HG03045 (cell line): ENCODE results near the gene NKAIN2.

Experiments used
- ATAC-seq: cut with Tn5 transposase; IDR thresholded peaks from one replicate; pipeline ENCODE4 v1.9.1; 2021; ENCODE audit warnings: mild to moderate bottlenecking, moderate library complexity; ENCODE audit not compliant: unreplicated experiment

Gene NKAIN2

GRCh38 chr6:123806561-123806960 lies 2.9 kb downstream of the NKAIN2 start:
- no peak for ATAC-seq

GRCh38 chr6:123808556-123808955 lies 4.9 kb downstream of the NKAIN2 start:
- no peak for ATAC-seq

- ATAC-seq = no peak
Measured at GRCh38 chr6:123810214-123810613, 6.5 kb downstream of the NKAIN2 start.

- ATAC-seq = no peak
Measured at GRCh38 chr6:123810948-123811347, 7.3 kb downstream of the NKAIN2 start.

- no peak for ATAC-seq
Measured at GRCh38 chr6:123811378-123811777, 7.7 kb downstream of the NKAIN2 start.

- ATAC-seq = no peak
Measured at GRCh38 chr6:123812621-123813020, 9.0 kb downstream of the NKAIN2 start.

- ATAC-seq = no peak
Measured at GRCh38 chr6:123821112-123821511, 17.4 kb downstream of the NKAIN2 start.

GRCh38 chr6:123829302-123829953 lies 25.8 kb downstream of the NKAIN2 start:
- no peak for ATAC-seq

GRCh38 chr6:123830120-123830519 lies 26.5 kb downstream of the NKAIN2 start:
- no peak for ATAC-seq

GRCh38 chr6:123838505-123839234 lies 35.0 kb downstream of the NKAIN2 start:
- ATAC-seq = no peak

- ATAC-seq = no peak
Measured at GRCh38 chr6:123841067-123841896, 37.6 kb downstream of the NKAIN2 start.

- ATAC-seq = no peak
Measured at GRCh38 chr6:123844011-123844410, 40.3 kb downstream of the NKAIN2 start.

- no peak for ATAC-seq
Measured at GRCh38 chr6:123848347-123848746, 44.7 kb downstream of the NKAIN2 start.

GRCh38 chr6:123849406-123849805 lies 45.7 kb downstream of the NKAIN2 start:
- ATAC-seq = no peak

- no peak for ATAC-seq
Measured at GRCh38 chr6:123850555-123850954, 46.9 kb downstream of the NKAIN2 start.

- no peak for ATAC-seq
Measured at GRCh38 chr6:123854201-123854600, 50.5 kb downstream of the NKAIN2 start.

GRCh38 chr6:123855506-123855905 lies 51.8 kb downstream of the NKAIN2 start:
- no peak for ATAC-seq

- ATAC-seq = no peak
Measured at GRCh38 chr6:123859291-123859690, 55.6 kb downstream of the NKAIN2 start.

- ATAC-seq = no peak
Measured at GRCh38 chr6:123869334-123869733, 65.7 kb downstream of the NKAIN2 start.

GRCh38 chr6:123873974-123874373 lies 70.3 kb downstream of the NKAIN2 start:
- ATAC-seq = no peak

GRCh38 chr6:123875784-123876183 lies 72.1 kb downstream of the NKAIN2 start:
- no peak for ATAC-seq

- ATAC-seq = no peak
Measured at GRCh38 chr6:123879749-123880148, 76.1 kb downstream of the NKAIN2 start.
